ENCODE measurements around the gene CHD3.

DNA sequence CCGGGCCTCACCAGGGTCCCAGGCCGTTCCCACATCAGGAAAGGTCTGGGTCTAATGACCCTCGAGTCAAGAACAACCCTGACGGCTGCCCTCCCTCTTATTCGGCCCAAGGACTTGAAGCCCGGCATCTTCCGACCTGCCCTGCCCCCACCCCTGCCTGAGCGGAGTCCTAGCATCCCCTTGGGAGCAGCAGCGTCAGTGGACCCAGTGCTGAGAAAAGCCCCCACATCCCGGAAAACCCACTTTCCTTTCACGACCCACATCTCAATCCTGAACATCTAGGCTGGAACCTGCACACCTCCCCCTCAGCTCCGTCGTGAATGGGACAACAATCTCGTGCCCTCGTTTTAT is 33.0 kb upstream of the CHD3 start:
- TF ChIP-seq, protein P1, sequence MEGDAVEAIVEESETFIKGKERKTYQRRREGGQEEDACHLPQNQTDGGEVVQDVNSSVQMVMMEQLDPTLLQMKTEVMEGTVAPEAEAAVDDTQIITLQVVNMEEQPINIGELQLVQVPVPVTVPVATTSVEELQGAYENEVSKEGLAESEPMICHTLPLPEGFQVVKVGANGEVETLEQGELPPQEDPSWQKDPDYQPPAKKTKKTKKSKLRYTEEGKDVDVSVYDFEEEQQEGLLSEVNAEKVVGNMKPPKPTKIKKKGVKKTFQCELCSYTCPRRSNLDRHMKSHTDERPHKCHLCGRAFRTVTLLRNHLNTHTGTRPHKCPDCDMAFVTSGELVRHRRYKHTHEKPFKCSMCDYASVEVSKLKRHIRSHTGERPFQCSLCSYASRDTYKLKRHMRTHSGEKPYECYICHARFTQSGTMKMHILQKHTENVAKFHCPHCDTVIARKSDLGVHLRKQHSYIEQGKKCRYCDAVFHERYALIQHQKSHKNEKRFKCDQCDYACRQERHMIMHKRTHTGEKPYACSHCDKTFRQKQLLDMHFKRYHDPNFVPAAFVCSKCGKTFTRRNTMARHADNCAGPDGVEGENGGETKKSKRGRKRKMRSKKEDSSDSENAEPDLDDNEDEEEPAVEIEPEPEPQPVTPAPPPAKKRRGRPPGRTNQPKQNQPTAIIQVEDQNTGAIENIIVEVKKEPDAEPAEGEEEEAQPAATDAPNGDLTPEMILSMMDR (IDR thresholded peaks at IDR 0.05; ENCODE audit: borderline replicate concordance, extremely low read depth, low read length, poor library complexity, severe bottlenecking): no peak
- no peak for TF ChIP-seq EZH2 (IDR thresholded peaks at IDR 0.05; ENCODE audit: borderline replicate concordance, low read depth, low read length, severe bottlenecking)

Data from DND-41 (cell line).